ENCODE results near the gene SUV39H2.

The SUV39H2 gene

GRCh38 chr10:14878266-14879123, at the start of gene SUV39H2:
TSS of gene SUV39H2 (plus strand) at chr10:14878866. CDS start at chr10:14878889, 23 bp downstream.
- DNase-seq (ENCODE audit: insufficient read length, low spot score) (peak; percentile 97), FAIRE-seq (peak; percentile 84)
- peak; percentile 86 for TF ChIP-seq POLR2A (IDR thresholded peaks at IDR 0.05; ENCODE audit: low read depth, low read length)

- TF ChIP-seq POLR2A (IDR thresholded peaks at IDR 0.05; ENCODE audit: low read depth, low read length), result no peak
- FAIRE-seq (no peak), DNase-seq (ENCODE audit: insufficient read length, low spot score) (no peak)
These were observed 45.6 kb upstream of the SUV39H2 start for GRCh38 chr10:14833106-14833505.

GRCh38 chr10:14836208-14836607, 42.5 kb upstream of the SUV39H2 start:
- FAIRE-seq (no peak), DNase-seq (ENCODE audit: insufficient read length, low spot score) (no peak)
- no peak for TF ChIP-seq POLR2A (IDR thresholded peaks at IDR 0.05; ENCODE audit: low read depth, low read length)

- DNase-seq (ENCODE audit: insufficient read length, low spot score) (no peak), FAIRE-seq (no peak)
- TF ChIP-seq POLR2A (IDR thresholded peaks at IDR 0.05; ENCODE audit: low read depth, low read length), result no peak
These were observed 41.5 kb upstream of the SUV39H2 start for GRCh38 chr10:14837003-14837756.

GRCh38 chr10:14837757-14838581, 40.7 kb upstream of the SUV39H2 start, which contains the start of the genes CDNF, HSPA14 and MSANTD7:
TSS of gene CDNF (minus strand) at chr10:14838037. CDS start at chr10:14837946, 91 bp downstream.
TSS of gene HSPA14 (plus strand) at chr10:14838306. CDS start at chr10:14838403, 97 bp downstream.
TSS of gene MSANTD7 (plus strand) at chr10:14838306. CDS start at chr10:14842285, 3,979 bp downstream.
- FAIRE-seq, result peak; percentile 98
- peak; percentile 85 for DNase-seq (ENCODE audit: insufficient read length, low spot score)

GRCh38 chr10:14838582-14839304, 39.9 kb upstream of the SUV39H2 start:
- peak; percentile 9 for DNase-seq (ENCODE audit: insufficient read length, low spot score)
- no peak for FAIRE-seq

More at GRCh38 chr10:14837757-14838581, 40.7 kb upstream of the SUV39H2 start, which contains the start of the genes CDNF, HSPA14 and MSANTD7:
- peak; percentile 86 for TF ChIP-seq POLR2A (IDR thresholded peaks at IDR 0.05; ENCODE audit: low read depth, low read length)

GRCh38 chr10:14839305-14839695, 39.4 kb upstream of the SUV39H2 start:
- TF ChIP-seq POLR2A (IDR thresholded peaks at IDR 0.05; ENCODE audit: low read depth, low read length), result no peak
- DNase-seq (ENCODE audit: insufficient read length, low spot score) (no peak), FAIRE-seq (no peak)

More at GRCh38 chr10:14838582-14839304, 39.9 kb upstream of the SUV39H2 start:
- TF ChIP-seq POLR2A (IDR thresholded peaks at IDR 0.05; ENCODE audit: low read depth, low read length), result no peak

- DNase-seq (ENCODE audit: insufficient read length, low spot score) (no peak), FAIRE-seq (no peak)
- TF ChIP-seq POLR2A (IDR thresholded peaks at IDR 0.05; ENCODE audit: low read depth, low read length), result no peak
These were observed 38.5 kb upstream of the SUV39H2 start for GRCh38 chr10:14840178-14840577.

- DNase-seq (ENCODE audit: insufficient read length, low spot score) (no peak), FAIRE-seq (no peak)
- TF ChIP-seq POLR2A (IDR thresholded peaks at IDR 0.05; ENCODE audit: low read depth, low read length), result no peak
These were observed 35.2 kb upstream of the SUV39H2 start for GRCh38 chr10:14843327-14843988.

GRCh38 chr10:14844948-14845347, 33.7 kb upstream of the SUV39H2 start:
- no peak for FAIRE-seq
- DNase-seq (ENCODE audit: insufficient read length, low spot score), result no peak
- no peak for TF ChIP-seq POLR2A (IDR thresholded peaks at IDR 0.05; ENCODE audit: low read depth, low read length)

- no peak for TF ChIP-seq POLR2A (IDR thresholded peaks at IDR 0.05; ENCODE audit: low read depth, low read length)
- no peak for DNase-seq (ENCODE audit: insufficient read length, low spot score)
- no peak for FAIRE-seq
These were observed 26.4 kb upstream of the SUV39H2 start for GRCh38 chr10:14852236-14852635.

- TF ChIP-seq POLR2A (IDR thresholded peaks at IDR 0.05; ENCODE audit: low read depth, low read length), result no peak
- DNase-seq (ENCODE audit: insufficient read length, low spot score) (no peak), FAIRE-seq (no peak)
These were observed 23.2 kb upstream of the SUV39H2 start for GRCh38 chr10:14855453-14855852.

Data from H54 (cell line).